ENCODE results near the gene MAGOH. TPM values are rescaled to one million over a fixed set of nuclear protein-coding genes. Genes with fewer than 3 reads are reported as not detected.

The MAGOH gene
- total RNA-seq, 4 donors from 2014 or later: 28.2 to 37.6 (median 32.7) TPM

DNA sequence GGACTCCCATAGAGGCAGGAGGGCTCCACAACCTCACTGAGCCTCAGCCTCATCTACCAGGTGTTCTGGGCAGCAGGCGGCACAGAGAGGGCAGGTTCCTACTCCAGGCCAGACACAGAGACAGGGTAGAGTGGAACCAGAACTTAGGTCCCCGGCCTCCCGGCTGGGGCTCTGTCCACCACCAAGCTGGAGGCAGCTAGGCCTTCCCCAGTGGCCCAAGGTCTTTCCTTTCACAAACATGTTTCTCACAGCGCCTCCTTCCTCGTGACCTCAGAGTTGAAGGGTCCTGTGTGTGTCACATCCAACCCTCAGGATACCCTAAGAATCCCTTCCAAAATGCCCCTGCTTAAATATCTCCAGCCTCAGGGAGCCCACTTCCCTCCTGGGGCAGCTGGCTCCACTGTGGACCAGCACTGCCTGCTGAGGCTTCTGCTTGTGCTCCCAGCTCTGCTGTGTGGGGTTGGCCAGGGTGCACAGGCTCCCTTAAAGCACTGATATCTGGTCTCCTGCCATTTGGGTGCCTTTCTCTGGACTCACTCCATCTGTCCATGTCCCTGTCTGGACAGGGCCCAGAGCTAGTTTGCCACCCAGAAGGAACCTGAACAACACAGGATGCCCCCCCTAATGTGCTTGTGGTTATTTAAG lies 33.2 kb upstream of the MAGOH start:
- 100% methylated on average over 1 of the region's 5 CpGs for WGBS
- intact Hi-C loops (cut with DNase I): no loop called here
- no peak overlapping the region for H3K27ac ChIP-seq (replicated peaks in 1 of 4)
- TF ChIP-seq POLR2AphosphoS5 (IDR thresholded peaks at IDR 0.05): no peak
- TF ChIP-seq EP300 (IDR thresholded peaks at IDR 0.05): no peak
- no peak for TF ChIP-seq POLR2A (IDR thresholded peaks at IDR 0.05; ENCODE audit: low read depth)
- TF ChIP-seq, protein P1, sequence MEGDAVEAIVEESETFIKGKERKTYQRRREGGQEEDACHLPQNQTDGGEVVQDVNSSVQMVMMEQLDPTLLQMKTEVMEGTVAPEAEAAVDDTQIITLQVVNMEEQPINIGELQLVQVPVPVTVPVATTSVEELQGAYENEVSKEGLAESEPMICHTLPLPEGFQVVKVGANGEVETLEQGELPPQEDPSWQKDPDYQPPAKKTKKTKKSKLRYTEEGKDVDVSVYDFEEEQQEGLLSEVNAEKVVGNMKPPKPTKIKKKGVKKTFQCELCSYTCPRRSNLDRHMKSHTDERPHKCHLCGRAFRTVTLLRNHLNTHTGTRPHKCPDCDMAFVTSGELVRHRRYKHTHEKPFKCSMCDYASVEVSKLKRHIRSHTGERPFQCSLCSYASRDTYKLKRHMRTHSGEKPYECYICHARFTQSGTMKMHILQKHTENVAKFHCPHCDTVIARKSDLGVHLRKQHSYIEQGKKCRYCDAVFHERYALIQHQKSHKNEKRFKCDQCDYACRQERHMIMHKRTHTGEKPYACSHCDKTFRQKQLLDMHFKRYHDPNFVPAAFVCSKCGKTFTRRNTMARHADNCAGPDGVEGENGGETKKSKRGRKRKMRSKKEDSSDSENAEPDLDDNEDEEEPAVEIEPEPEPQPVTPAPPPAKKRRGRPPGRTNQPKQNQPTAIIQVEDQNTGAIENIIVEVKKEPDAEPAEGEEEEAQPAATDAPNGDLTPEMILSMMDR (IDR thresholded peaks at IDR 0.05): no peak
- no peak overlapping the region for H3K4me3 ChIP-seq
- no peaks in the 10 kb centered on the region for H3K9me3 ChIP-seq
- DNase-seq (ENCODE audit: extremely low spot score): no peak
- H3K27me3 ChIP-seq: no peaks in the 10 kb centered on the region
- no peaks in the 10 kb centered on the region for H3K36me3 ChIP-seq
- H3K4me1 ChIP-seq: no peaks in the 10 kb centered on the region

DNA sequence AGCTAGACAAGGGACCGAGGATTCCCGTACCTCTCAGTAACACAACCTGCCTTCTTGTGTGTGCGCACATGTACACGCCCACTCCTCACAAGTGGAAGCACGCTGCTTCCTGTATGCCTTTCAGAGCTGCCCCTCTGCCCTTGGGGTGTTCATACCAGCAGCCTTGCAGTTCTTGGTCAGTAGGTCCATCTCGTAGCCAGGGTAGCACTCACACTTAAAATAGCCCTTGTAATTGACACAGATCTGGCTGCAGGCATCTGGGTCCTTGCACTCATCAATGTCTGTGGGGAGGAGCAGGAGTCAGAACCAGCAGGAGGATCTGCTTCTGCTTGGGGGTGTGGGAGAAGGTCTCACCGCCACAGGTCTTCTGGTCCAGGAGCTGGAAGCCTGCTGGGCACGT lies 32.6 kb upstream of the MAGOH start:
- Histone ChIP-seq H3K27me3 (no peaks in the 10 kb centered on the region), H3K27ac (replicated peaks in 1 of 4) (no peak overlapping the region), H3K36me3 (no peaks in the 10 kb centered on the region), H3K4me3 (no peak overlapping the region), H3K4me1 (no peaks in the 10 kb centered on the region), H3K9me3 (no peaks in the 10 kb centered on the region)
- 97% methylated on average over 6 of the region's 8 CpGs for WGBS
- no peak for DNase-seq (ENCODE audit: extremely low spot score)
- intact Hi-C loops (cut with DNase I): no loop called here
- TF ChIP-seq, protein P1 (IDR thresholded peaks at IDR 0.05): no peak
- TF ChIP-seq EP300 (IDR thresholded peaks at IDR 0.05) (no peak), POLR2AphosphoS5 (IDR thresholded peaks at IDR 0.05) (no peak), POLR2A (IDR thresholded peaks at IDR 0.05; ENCODE audit: low read depth) (no peak)

DNA sequence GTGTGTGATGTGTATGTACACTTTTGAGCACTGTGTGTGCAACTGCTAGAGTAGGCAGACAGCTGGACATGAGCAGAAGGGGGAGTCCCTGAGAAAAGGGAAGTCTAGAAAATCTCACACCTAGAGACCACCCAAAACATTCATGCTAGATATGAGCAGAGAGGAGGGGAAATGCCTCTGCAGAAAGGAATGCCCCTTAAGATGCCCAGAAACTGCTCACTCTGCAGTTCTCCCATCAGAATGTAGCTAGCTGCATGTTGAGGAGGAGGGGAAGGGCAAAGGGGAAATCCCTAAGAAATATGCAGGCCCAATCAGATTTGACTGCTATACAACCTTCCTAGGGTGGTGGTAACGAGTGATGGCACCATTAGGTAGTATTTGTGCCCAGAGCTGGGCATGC lies 31.8 kb upstream of the MAGOH start:
- Histone ChIP-seq H3K4me1 (no peaks in the 10 kb centered on the region), H3K4me3 (no peak overlapping the region), H3K27me3 (no peaks in the 10 kb centered on the region), H3K36me3 (no peaks in the 10 kb centered on the region), H3K27ac (replicated peaks in 1 of 4) (no peak overlapping the region), H3K9me3 (no peaks in the 10 kb centered on the region)
- no peak for TF ChIP-seq EP300 (IDR thresholded peaks at IDR 0.05)
- TF ChIP-seq, protein P1 (IDR thresholded peaks at IDR 0.05): no peak
- TF ChIP-seq POLR2A (IDR thresholded peaks at IDR 0.05; ENCODE audit: low read depth): no peak
- no peak for TF ChIP-seq POLR2AphosphoS5 (IDR thresholded peaks at IDR 0.05)
- intact Hi-C loops (cut with DNase I): no loop called here
- 100% methylated on average over 1 of the region's 1 CpG for WGBS
- no peak for DNase-seq (ENCODE audit: extremely low spot score)

DNA sequence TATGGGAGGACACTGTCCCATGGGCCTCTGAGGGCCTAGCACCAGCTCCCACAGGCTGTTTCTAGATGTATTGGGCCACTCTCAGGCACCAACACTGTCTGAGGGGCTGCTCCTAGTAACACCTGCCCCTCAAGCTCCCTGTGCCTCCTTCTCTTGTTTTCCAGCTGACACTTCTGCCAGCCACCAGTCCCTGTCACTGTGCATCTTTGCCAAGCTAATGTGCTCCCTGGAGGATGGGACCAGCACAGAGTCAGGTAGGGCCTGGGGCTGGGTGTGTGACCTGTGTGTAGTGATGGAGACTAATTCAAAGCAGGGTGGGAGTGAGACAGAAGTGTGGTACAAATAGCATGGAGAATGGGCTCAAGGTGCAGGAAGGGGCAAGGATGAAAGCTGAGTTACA lies 29.4 kb upstream of the MAGOH start:
- TF ChIP-seq POLR2A (IDR thresholded peaks at IDR 0.05; ENCODE audit: low read depth): no peak
- no peak for TF ChIP-seq EP300 (IDR thresholded peaks at IDR 0.05)
- TF ChIP-seq, protein P1 (IDR thresholded peaks at IDR 0.05): no peak
- no peak for TF ChIP-seq POLR2AphosphoS5 (IDR thresholded peaks at IDR 0.05)
- DNase-seq (ENCODE audit: extremely low spot score): no peak
- H3K4me3 ChIP-seq: no peak overlapping the region

DNA sequence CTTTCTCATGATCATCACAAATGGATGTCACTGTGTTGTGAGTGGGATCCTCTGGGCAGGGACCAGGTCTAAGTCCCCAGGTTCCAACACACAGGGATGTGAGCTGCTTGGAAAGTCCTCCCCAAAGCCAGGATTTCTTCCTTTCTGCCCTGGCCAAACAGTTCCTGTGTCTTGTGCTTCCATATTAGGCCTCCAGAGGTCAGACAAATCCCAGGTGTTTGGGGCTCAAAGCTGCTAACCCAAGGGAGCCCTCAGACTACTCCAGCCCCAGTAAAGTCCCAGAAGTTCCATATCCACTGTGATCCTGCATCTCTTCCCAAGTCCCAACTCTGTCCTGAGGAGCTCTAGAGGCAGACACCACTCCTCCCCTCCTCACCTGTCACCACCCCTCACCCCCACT lies 27.7 kb upstream of the MAGOH start:
- intact Hi-C loops (cut with DNase I): no loop called here
- Histone ChIP-seq H3K36me3 (no peaks in the 10 kb centered on the region), H3K4me3 (no peak overlapping the region), H3K27me3 (no peaks in the 10 kb centered on the region), H3K27ac (replicated peaks in 1 of 4) (no peak overlapping the region), H3K9me3 (no peaks in the 10 kb centered on the region), H3K4me1 (no peaks in the 10 kb centered on the region)
- no peak for DNase-seq (ENCODE audit: extremely low spot score)
- TF ChIP-seq EP300 (IDR thresholded peaks at IDR 0.05) (no peak), POLR2A (IDR thresholded peaks at IDR 0.05; ENCODE audit: low read depth) (no peak), POLR2AphosphoS5 (IDR thresholded peaks at IDR 0.05) (no peak)
- TF ChIP-seq, protein P1 (IDR thresholded peaks at IDR 0.05): no peak

More for the DNA sequence above, 29.4 kb upstream of the MAGOH start:
- no peaks in the 10 kb centered on the region for H3K9me3 ChIP-seq
- no peaks in the 10 kb centered on the region for H3K36me3 ChIP-seq
- H3K27ac ChIP-seq (replicated peaks in 1 of 4): no peak overlapping the region
- no peaks in the 10 kb centered on the region for H3K4me1 ChIP-seq
- intact Hi-C loops (cut with DNase I): no loop called here
- no peaks in the 10 kb centered on the region for H3K27me3 ChIP-seq

Measured in esophagus muscularis mucosa (tissue), 4 donors.